AG04450 (cell line): ENCODE results near the gene OR2AJ1. TPM values are rescaled to one million over a fixed set of nuclear protein-coding genes. Genes with fewer than 3 reads are reported as not detected.

Source experiments
- CTCF ChIA-PET: fragments of 300-600, 350-600 bp; formaldehyde crosslinking; extraction: SDS; loops from one replicate; lab custom pipeline; 2022; ENCODE audit warnings: antibody characterized with exemption, inconsistent platforms; lab: Charles Lee
- POLR2A ChIA-PET: fragments of 350-600 bp; formaldehyde crosslinking; extraction: SDS; loops from one replicate; lab custom pipeline; 2021; ENCODE audit warnings: antibody characterized with exemption, inconsistent platforms; lab: Yijun Ruan, JAX
- DNase-seq: peaks from one replicate; pipeline ENCODE4 v3.0.0-alpha.2; 2011; ENCODE audit warnings: low read depth, low spot score
- H3K27ac ChIP-seq: one replicate; pipeline ENCODE4 v1.5.1; 2012; ENCODE audit warnings: low read depth, low read length, control low read depth
- H3K27me3 ChIP-seq: one replicate; pipeline ENCODE4 v1.6.0; 2012; ENCODE audit warnings: low read length; ENCODE audit not compliant: control insufficient read depth, insufficient read depth
- H3K4me3 ChIP-seq: 2 replicates; pipeline ENCODE4 v1.5.1; 2011; ENCODE audit warnings: mild to moderate bottlenecking, low read depth, low read length, control low read depth
- H3K9me3 ChIP-seq: 2 replicates; pipeline ENCODE4 v1.5.1; 2012; ENCODE audit warnings: low read length; ENCODE audit not compliant: control insufficient read depth, insufficient read depth
- CTCF ChIP-seq: IDR thresholded peaks from 2 replicates; pipeline ENCODE4 v1.5.1; 2011; ENCODE audit warnings: low read depth, low read length, control low read depth, inconsistent platforms
- polyA plus RNA-seq: library from polyadenylated mRNA; depleted of rRNA; stranded (reverse); fragments of >200 nt; gene quantifications from 2 replicates; pipeline ENCODE4 v1.2.3, GENCODE V29; 2011

Gene OR2AJ1
- polyA plus RNA-seq, 1 experiment: not detected

- Histone ChIP-seq H3K27me3 (no peaks in the 10 kb centered on the region), H3K9me3 (no peaks in the 10 kb centered on the region; the same call in 1 of the 2 replicates), H3K27ac (no peak overlapping the region), H3K4me3 (no peak overlapping the region)
- no peak for TF ChIP-seq CTCF
- no peak for DNase-seq
- POLR2A ChIA-PET: no interaction called here
- CTCF ChIA-PET: no interaction called here
These were observed 28.7 kb downstream of the OR2AJ1 start for GRCh38 chr1:247953408-247953807.

GRCh38 chr1:247961791-247962190, 37.1 kb downstream of the OR2AJ1 start:
- DNase-seq: no peak
- Histone ChIP-seq H3K27me3 (no peaks in the 10 kb centered on the region), H3K4me3 (no peak overlapping the region), H3K9me3 (peaks cover 11% of the 10 kb centered on the region), H3K27ac (no peak overlapping the region)
- POLR2A ChIA-PET: no interaction called here
- CTCF ChIA-PET: no interaction called here
- no peak for TF ChIP-seq CTCF

GRCh38 chr1:247962911-247963588, 38.4 kb downstream of the OR2AJ1 start:
- no peak for DNase-seq
- no peaks in the 10 kb centered on the region for H3K27me3 ChIP-seq
- no peak overlapping the region for H3K27ac ChIP-seq
- POLR2A ChIA-PET: no interaction called here
- TF ChIP-seq CTCF: no peak
- CTCF ChIA-PET: no interaction called here
- H3K9me3 ChIP-seq: peaks cover 20% of the 10 kb centered on the region
- no peak overlapping the region for H3K4me3 ChIP-seq

- no peak for DNase-seq
- Histone ChIP-seq H3K4me3 (no peak within 1 kb of the TSS), H3K9me3 (peaks cover 20% of the 10 kb centered on the region), H3K27me3 (no peaks in the 10 kb centered on the region), H3K27ac (no peak within 1 kb of the TSS)
- CTCF ChIA-PET: interaction anchor here (0.5 kb wide), 1 partner anchor 592 kb away, joined by 3 read pairs; no protein-coding TSS in a partner anchor
- POLR2A ChIA-PET: no interaction called here
- no peak for TF ChIP-seq CTCF
These were observed 40.2 kb downstream of the OR2AJ1 start, which contains the start of gene OR2AK2 for GRCh38 chr1:247964933-247965332. Gene OR2AK2, plus strand, starts transcription at chr1:247965233. Its CDS starts 144 bp downstream, at chr1:247965377.

- ChIA-PET CTCF (no interaction called here), POLR2A (no interaction called here)
- TF ChIP-seq CTCF: no peak
- Histone ChIP-seq H3K4me3 (no peak overlapping the region), H3K27me3 (no peaks in the 10 kb centered on the region), H3K27ac (no peak overlapping the region), H3K9me3 (peaks cover 17% of the 10 kb centered on the region)
- no peak for DNase-seq
These were observed 42.0 kb downstream of the OR2AJ1 start for GRCh38 chr1:247966532-247967204.
